HG02852 (cell line): ENCODE data around the gene CDH4.
"Not testable (repeated sequence)": the region's sequence is repeated elsewhere in the genome, so short reads cannot be mapped to it uniquely, and the experiment has no call there.

Source experiments
- ATAC-seq: cut with Tn5 transposase; IDR thresholded peaks from one replicate; pipeline ENCODE4 v1.9.1; 2021; ENCODE audit warnings: mild to moderate bottlenecking, moderate library complexity; ENCODE audit not compliant: unreplicated experiment

The CDH4 gene

GRCh38 chr20:61450549-61450948, 198.5 kb downstream of the CDH4 start:
- no peak for ATAC-seq

DNA sequence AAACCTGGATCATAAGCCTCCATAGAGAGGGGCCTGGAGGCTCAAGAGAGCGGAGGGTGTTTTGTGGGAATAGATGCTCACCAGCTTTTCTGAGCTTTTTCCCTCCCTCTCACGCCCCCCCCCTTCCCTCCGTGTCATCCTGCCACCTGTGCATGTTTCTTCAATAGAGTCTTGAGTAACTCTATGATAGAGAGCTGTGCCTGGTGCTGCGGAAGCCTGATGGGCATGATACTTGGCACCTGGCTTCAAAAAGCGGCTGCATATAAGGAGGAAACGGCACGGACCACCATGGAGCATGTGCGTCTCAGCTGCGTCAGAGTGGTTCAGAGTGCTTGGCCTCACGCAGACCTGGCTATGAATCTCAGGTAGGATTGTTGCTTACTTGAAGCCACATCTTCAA, 198.9 kb downstream of the CDH4 start:
- ATAC-seq: no peak

DNA sequence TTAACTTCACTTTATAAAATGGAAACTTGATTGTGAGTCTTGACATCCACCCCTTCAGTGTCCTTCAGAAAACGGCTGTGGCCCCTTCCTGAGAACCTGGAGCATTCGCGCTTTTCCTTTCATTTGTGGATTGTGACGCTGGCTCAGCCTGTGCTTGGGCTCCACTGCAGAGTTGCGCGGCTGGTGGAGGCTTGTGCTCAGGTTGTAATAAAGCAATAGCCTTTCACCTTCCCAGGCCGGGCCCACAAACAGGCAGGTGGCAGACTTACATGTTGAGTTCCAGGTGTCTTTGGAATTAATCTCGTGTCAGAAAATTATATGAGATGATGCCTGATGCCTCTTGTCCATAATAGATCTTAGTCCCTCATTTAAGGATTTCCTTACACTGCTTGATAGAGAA, 199.9 kb downstream of the CDH4 start:
- no peak for ATAC-seq

GRCh38 chr20:61453219-61453618, 201.2 kb downstream of the CDH4 start:
- ATAC-seq: no peak

DNA sequence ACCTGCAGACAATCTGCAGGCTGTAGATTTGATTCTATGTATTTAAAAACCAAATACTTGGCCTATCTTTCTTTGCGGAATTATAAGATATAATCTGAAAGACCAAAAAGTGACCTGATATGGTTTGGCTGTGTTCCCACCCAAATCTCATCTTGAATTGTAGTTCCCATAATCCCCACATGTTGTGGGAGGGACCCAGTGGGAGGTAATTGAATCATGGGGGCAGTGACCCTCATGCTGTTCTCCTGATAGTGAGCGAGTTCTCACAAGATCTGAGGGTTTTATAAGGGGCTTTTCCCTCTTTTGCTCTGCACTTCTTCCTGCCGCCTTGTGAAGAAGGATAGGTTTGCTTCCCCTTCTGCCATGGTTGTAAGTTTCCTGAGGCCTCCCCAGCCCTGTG, 201.6 kb downstream of the CDH4 start:
- not testable (repeated sequence) for ATAC-seq

DNA sequence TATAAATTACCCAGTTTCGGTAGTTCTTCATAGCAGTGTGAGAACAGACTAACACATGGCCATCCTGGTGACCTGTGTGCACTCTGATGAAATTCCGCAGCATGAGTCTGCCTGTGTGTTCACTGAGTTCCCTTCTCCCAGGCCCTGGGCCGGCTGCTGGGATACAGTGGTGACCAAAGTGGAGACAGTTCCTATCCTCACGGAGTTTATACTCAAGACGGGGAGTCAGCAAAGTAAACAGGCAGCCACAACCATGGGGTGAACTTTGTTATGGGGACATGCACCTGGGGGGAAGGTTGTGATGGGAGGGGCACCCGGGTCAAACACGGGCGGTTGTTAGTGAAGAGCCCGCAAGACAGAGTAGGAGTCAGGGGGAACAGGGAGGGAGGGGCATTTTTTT, 202.0 kb downstream of the CDH4 start:
- no peak for ATAC-seq

DNA sequence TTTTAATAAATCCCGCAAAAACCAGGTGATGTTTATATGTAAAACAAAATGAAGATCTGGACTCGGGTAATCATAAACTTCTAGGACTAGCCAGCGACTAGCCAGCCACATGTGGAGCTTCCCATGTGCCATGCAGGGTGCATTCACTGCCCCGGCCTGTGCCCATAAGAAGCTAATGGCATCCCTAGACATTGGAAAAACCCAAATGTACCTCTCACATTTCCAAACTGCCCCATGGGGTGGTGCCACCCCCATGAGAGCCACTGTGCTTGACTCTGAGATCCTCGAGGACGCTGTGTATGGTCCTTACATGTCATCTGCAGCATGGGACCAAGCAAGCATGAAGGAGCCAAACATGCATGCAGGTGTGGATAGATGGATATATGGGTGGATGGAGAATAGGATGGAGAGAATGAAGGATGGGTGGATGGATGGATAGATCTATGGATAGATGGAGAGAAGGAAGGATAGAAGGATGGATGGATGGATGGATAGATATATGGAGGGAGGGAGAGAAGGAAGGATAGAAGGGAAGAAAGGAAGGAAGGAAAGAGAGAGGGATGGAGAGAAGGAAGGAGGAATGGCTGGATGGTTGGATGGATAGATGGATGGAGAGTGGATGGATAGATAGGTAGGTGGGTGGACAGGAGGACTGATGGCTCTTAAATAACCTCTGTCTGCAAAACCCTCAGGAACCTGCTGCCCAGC, 203.6 kb downstream of the CDH4 start:
- no peak for ATAC-seq

GRCh38 chr20:61457725-61458124, 205.7 kb downstream of the CDH4 start:
- no peak for ATAC-seq

GRCh38 chr20:61458146-61458746, 206.2 kb downstream of the CDH4 start:
- ATAC-seq: no peak

GRCh38 chr20:61459266-61459665, 207.2 kb downstream of the CDH4 start:
- no peak for ATAC-seq

DNA sequence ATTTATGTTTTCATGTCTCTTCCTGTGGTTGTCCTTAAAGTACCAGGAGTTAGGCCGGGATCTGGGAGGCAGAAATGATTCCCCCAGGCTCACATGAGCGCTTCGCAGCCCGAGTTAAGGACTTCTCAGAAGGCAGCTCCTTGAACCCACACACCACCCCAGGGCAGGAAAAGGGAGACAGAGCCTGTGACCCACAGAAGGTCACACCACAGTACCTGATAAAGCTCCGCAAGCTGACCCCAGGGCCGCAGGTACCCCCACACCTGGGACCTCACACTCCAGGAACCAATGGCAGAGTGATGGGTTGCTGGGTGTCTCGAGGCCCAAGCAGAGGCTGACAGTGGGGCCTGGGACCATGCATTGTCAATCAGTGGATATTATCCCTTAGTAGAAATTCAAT, 207.6 kb downstream of the CDH4 start:
- no peak for ATAC-seq

DNA sequence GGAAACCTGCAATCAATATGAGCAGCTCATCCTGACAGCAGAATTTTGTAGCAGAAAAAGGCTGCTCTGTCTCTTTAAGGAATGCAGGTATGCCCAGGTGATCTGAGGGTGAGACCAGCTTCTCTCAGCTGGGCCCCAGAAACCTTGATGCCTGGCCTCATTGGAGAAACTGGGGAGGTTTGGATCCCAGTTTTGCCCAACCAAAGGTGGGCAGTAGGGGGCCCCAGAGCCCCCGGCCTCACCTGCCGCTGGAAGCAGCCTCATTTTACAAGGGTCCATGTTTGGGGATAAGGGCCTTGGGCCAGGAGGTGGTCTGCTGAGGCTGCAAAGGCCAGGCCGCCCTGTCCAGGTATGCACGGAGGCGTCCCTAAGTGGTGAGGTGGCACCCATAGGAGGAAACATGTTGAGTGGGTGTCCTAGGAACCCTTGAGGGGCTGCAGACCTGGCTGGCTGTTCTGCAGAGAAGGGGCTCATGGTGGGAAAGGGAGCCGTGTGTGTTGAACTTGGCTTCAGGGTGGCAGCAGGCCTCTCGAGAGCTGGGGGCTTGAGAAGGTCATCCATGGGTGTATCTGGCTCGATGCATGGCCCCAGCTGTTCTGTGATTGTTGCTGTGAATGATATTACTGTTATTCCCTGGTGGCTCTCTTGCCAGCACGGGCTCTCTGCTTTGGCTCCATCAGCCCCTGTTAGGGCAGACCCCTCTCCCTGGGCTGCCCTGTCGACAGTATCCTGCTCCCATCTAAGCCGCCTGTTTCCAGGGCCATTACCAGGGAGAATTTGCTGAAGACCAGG, 208.4 kb downstream of the CDH4 start:
- no peak for ATAC-seq

- no peak for ATAC-seq
Observed at GRCh38 chr20:61461461-61461860, 209.4 kb downstream of the CDH4 start.

GRCh38 chr20:61464307-61465303, 212.5 kb downstream of the CDH4 start:
- no peak for ATAC-seq

DNA sequence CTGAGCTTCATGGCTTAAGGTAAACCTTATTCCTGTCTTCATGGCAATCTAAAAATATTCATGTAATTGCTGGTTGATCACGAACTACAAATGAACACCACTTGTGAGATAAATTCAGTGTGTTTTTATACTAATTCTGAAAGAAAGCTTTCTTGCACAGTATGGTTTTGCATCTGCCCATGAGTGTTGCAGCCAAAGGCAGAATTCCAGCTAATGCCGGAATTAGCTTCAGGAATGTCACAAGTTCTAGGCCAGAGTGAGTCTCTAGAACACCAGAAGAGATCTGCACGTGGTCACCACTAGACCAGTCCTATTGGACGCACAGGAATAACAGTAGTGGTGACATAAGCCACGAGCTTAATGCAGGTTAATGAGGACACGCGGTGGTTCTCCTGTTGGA, 223.7 kb downstream of the CDH4 start:
- ATAC-seq: no peak

GRCh38 chr20:61476956-61477355, 224.9 kb downstream of the CDH4 start:
- ATAC-seq: no peak

- no peak for ATAC-seq
Observed at GRCh38 chr20:61477451-61477861, 225.4 kb downstream of the CDH4 start.

GRCh38 chr20:61478094-61478493, 226.0 kb downstream of the CDH4 start:
- no peak for ATAC-seq

DNA sequence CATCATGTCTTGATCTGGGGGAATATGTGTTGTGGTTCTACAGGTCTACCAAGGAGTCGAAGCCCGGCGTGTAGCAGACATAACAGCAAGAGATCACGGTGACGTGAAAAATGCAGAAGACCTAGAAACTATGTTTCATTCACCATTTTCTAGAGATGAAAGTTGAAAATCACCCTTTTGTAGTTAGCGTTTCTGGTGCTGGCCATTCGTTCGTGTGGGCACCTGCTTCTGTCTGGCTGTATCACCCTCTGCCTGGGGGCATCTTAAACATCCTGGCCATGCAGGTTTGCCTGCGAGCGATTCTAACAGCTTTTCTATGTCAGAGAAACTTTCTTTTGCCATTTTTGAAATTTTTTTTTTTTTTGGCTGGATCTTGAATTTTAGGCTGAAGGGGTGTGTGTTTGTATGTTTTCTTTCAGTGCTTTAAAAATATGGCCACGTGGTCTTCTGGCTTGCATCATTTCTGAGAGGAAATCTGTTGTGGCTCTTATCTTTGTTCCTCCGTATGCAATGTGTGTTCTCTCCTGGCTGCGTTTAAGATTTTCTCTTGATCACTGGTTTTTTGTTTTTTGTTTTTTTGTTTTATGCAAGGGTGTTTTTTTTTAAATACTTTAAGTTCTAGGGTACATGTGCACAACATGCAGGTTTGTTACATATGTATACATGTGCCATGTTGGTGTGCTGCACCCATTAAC, 226.7 kb downstream of the CDH4 start:
- no peak for ATAC-seq

GRCh38 chr20:61479433-61479832, 227.4 kb downstream of the CDH4 start:
- not testable (repeated sequence) for ATAC-seq
